Ectodermal cell (in vitro differentiated cells): ENCODE results near the gene DGKZ.

ENCODE experiments used
- H3K27ac ChIP-seq: 2 replicates; pipeline ENCODE4 v1.7.0; 2013; ENCODE audit warnings: mild to moderate bottlenecking, low read depth, low read length; ENCODE audit not compliant: insufficient read depth, poor library complexity, severe bottlenecking
- H3K27me3 ChIP-seq: 2 replicates; pipeline ENCODE4 v1.7.0; 2013; ENCODE audit warnings: mild to moderate bottlenecking, low read length; ENCODE audit not compliant: insufficient read depth, control insufficient read depth, poor library complexity, severe bottlenecking
- H3K36me3 ChIP-seq: one replicate; pipeline ENCODE4 v1.7.0; 2013; ENCODE audit warnings: low read length; ENCODE audit not compliant: control insufficient read depth, insufficient read depth
- H3K4me1 ChIP-seq: one replicate; pipeline ENCODE4 v1.7.0; 2013; ENCODE audit warnings: low read length; ENCODE audit not compliant: control insufficient read depth, insufficient read depth
- H3K4me3 ChIP-seq: 2 replicates; pipeline ENCODE4 v1.7.0; 2013; ENCODE audit warnings: low read depth, low read length, control low read depth; ENCODE audit not compliant: insufficient read depth
- H3K9me3 ChIP-seq: 2 replicates; pipeline ENCODE4 v1.7.0; 2013; ENCODE audit warnings: mild to moderate bottlenecking, low read length, moderate library complexity; ENCODE audit not compliant: control insufficient read depth
- WGBS, 2 experiments: methylation state at CpG; one replicate each; pipeline ENCODE4 v1.1.7; 2013; ENCODE audit warnings: missing lambda C conversion rate in 2 of 2; 5-methylcytosine and 5-hydroxymethylcytosine counted together

DGKZ gene

GRCh38 chr11:46335271-46335670 is 12.0 kb upstream of the DGKZ start:
- Histone ChIP-seq H3K27me3 (peaks cover 23% of the 10 kb centered on the region), H3K4me1 (peaks cover 70% of the 10 kb centered on the region), H3K27ac (no peak overlapping the region), H3K4me3 (no peak overlapping the region), H3K36me3 (no peaks in the 10 kb centered on the region), H3K9me3 (no peaks in the 10 kb centered on the region)
- 88 to 89% methylated on average over 6 of the region's 6 CpGs for WGBS, 2 experiments

GRCh38 chr11:46335890-46336562 is 11.2 kb upstream of the DGKZ start:
- Histone ChIP-seq H3K9me3 (no peaks in the 10 kb centered on the region), H3K4me1 (peaks cover 67% of the 10 kb centered on the region), H3K27ac (peak overlapping the region; percentile 11), H3K27me3 (peaks cover 23% of the 10 kb centered on the region), H3K36me3 (no peaks in the 10 kb centered on the region), H3K4me3 (no peak overlapping the region)
- 42 to 43% methylated on average over 11 of the region's 11 CpGs for WGBS, 2 experiments

- H3K4me1 ChIP-seq = peaks cover 60% of the 10 kb centered on the region
- H3K9me3 ChIP-seq = no peaks in the 10 kb centered on the region
- no peak overlapping the region for H3K4me3 ChIP-seq
- no peaks in the 10 kb centered on the region for H3K36me3 ChIP-seq
- H3K27me3 ChIP-seq = peaks cover 23% of the 10 kb centered on the region
- no peak overlapping the region for H3K27ac ChIP-seq
- WGBS, 2 experiments = 90 to 91% methylated on average over 12 of the region's 12 CpGs
These were observed 10.6 kb upstream of the DGKZ start for GRCh38 chr11:46336563-46337180.

- Histone ChIP-seq H3K27ac (no peak overlapping the region), H3K36me3 (no peaks in the 10 kb centered on the region), H3K27me3 (peaks cover 13% of the 10 kb centered on the region), H3K4me3 (no peak overlapping the region), H3K9me3 (no peaks in the 10 kb centered on the region), H3K4me1 (peaks cover 54% of the 10 kb centered on the region)
- 87 to 88% methylated on average over 13 of the region's 13 CpGs for WGBS, 2 experiments
These were observed 9.5 kb upstream of the DGKZ start for GRCh38 chr11:46337626-46338345.

- Histone ChIP-seq H3K27me3 (peaks cover 5% of the 10 kb centered on the region), H3K9me3 (no peaks in the 10 kb centered on the region), H3K36me3 (no peaks in the 10 kb centered on the region), H3K4me3 (peak overlapping the region; percentile 27), H3K27ac (peak overlapping the region; percentile 82), H3K4me1 (peaks cover 52% of the 10 kb centered on the region)
- WGBS, 2 experiments = 39 to 42% methylated on average over 9 of the region's 9 CpGs
These were observed 8.7 kb upstream of the DGKZ start for GRCh38 chr11:46338636-46338987.

- H3K27me3 ChIP-seq = no peaks in the 10 kb centered on the region
- peaks cover 47% of the 10 kb centered on the region for H3K4me1 ChIP-seq
- H3K36me3 ChIP-seq = no peaks in the 10 kb centered on the region
- peak overlapping the region; percentile 27 for H3K4me3 ChIP-seq
- H3K9me3 ChIP-seq = no peaks in the 10 kb centered on the region
- H3K27ac ChIP-seq = peak overlapping the region; percentile 82
- 7% methylated on average over 16 of the region's 16 CpGs for WGBS, 2 experiments
These were observed 8.1 kb upstream of the DGKZ start for GRCh38 chr11:46338988-46339666.

- H3K4me3 ChIP-seq = peak overlapping the region; percentile 27
- H3K27ac ChIP-seq = peak overlapping the region; percentile 36
- no peaks in the 10 kb centered on the region for H3K27me3 ChIP-seq
- peaks cover 47% of the 10 kb centered on the region for H3K4me1 ChIP-seq
- no peaks in the 10 kb centered on the region for H3K9me3 ChIP-seq
- H3K36me3 ChIP-seq = no peaks in the 10 kb centered on the region
- 81 to 82% methylated on average over 2 of the region's 2 CpGs for WGBS, 2 experiments
These were observed 7.4 kb upstream of the DGKZ start for GRCh38 chr11:46339816-46340215.

- no peaks in the 10 kb centered on the region for H3K36me3 ChIP-seq
- peaks cover 3% of the 10 kb centered on the region for H3K27me3 ChIP-seq
- WGBS, 2 experiments = 91 to 93% methylated on average over 3 of the region's 3 CpGs
- H3K4me3 ChIP-seq = no peak overlapping the region
- H3K9me3 ChIP-seq = no peaks in the 10 kb centered on the region
- peaks cover 38% of the 10 kb centered on the region for H3K4me1 ChIP-seq
- H3K27ac ChIP-seq = no peak overlapping the region
These were observed 5.8 kb upstream of the DGKZ start for GRCh38 chr11:46341454-46341853.

GRCh38 chr11:46342239-46342638 is 5.0 kb upstream of the DGKZ start:
- H3K27ac ChIP-seq = no peak overlapping the region
- H3K4me1 ChIP-seq = peaks cover 33% of the 10 kb centered on the region
- no peaks in the 10 kb centered on the region for H3K36me3 ChIP-seq
- no peaks in the 10 kb centered on the region for H3K9me3 ChIP-seq
- peaks cover 9% of the 10 kb centered on the region for H3K27me3 ChIP-seq
- no peak overlapping the region for H3K4me3 ChIP-seq
- WGBS, 2 experiments = 75 to 76% methylated on average over 5 of the region's 5 CpGs

GRCh38 chr11:46343520-46343919 is 3.7 kb upstream of the DGKZ start:
- Histone ChIP-seq H3K36me3 (no peaks in the 10 kb centered on the region), H3K27ac (no peak overlapping the region), H3K4me3 (no peak overlapping the region), H3K27me3 (peaks cover 9% of the 10 kb centered on the region), H3K4me1 (peaks cover 34% of the 10 kb centered on the region), H3K9me3 (no peaks in the 10 kb centered on the region)
- WGBS, 2 experiments = 84 to 88% methylated on average over 2 to 3 of the region's 3 CpGs
